Trophoblast cell (in vitro differentiated cells and primary cell): Measurements from ENCODE around the gene CYTH4.

Experiments used
- DNase-seq, 2 donors: peaks; one replicate each; pipeline ENCODE4 v3.0.0-alpha.2; 2016
- H2AFZ ChIP-seq: 2 replicates; pipeline ENCODE4 v1.6.1; 2013; ENCODE audit warnings: low read length, moderate library complexity, mild to moderate bottlenecking; ENCODE audit not compliant: insufficient read depth, poor library complexity
- H2AK5ac ChIP-seq: 2 replicates; pipeline ENCODE4 v1.6.1; 2013; ENCODE audit warnings: mild to moderate bottlenecking, low read length
- H2BK120ac ChIP-seq: 2 replicates; pipeline ENCODE4 v1.6.1; 2013; ENCODE audit warnings: low read length, mild to moderate bottlenecking, moderate library complexity; ENCODE audit not compliant: insufficient read depth, poor library complexity
- H2BK12ac ChIP-seq: 2 replicates; pipeline ENCODE4 v1.6.1; 2013; ENCODE audit warnings: mild to moderate bottlenecking, low read length, moderate library complexity
- H2BK5ac ChIP-seq: 2 replicates; pipeline ENCODE4 v1.6.1; 2013; ENCODE audit warnings: low read length, low read depth, moderate library complexity, mild to moderate bottlenecking; ENCODE audit not compliant: poor library complexity
- H3K14ac ChIP-seq: 2 replicates; pipeline ENCODE4 v1.6.1; 2013; ENCODE audit warnings: mild to moderate bottlenecking, low read length
- H3K18ac ChIP-seq: 2 replicates; pipeline ENCODE4 v1.6.1; 2013; ENCODE audit warnings: mild to moderate bottlenecking, low read length
- H3K23ac ChIP-seq: 2 replicates; pipeline ENCODE4 v1.6.1; 2013; ENCODE audit warnings: low read length
- H3K27ac ChIP-seq: 2 replicates; pipeline ENCODE4 v1.5.1; 2013; ENCODE audit warnings: low read depth, mild to moderate bottlenecking, inconsistent platforms, low read length, moderate library complexity
- H3K27me3 ChIP-seq: 2 replicates; pipeline ENCODE4 v1.6.1; 2013; ENCODE audit warnings: inconsistent platforms, mild to moderate bottlenecking, low read length, moderate library complexity; ENCODE audit not compliant: insufficient read depth
- H3K36me3 ChIP-seq, 2 experiments: 1 replicate in 1 of 2; 2 replicates in 1 of 2; pipeline ENCODE4 v1.6.1; 2013; ENCODE audit warnings: low read length in 2 of 2, mild to moderate bottlenecking in 2 of 2, moderate library complexity in 1 of 2; ENCODE audit not compliant: insufficient read depth in 2 of 2, control insufficient read depth in 1 of 2
- H3K4ac ChIP-seq: 2 replicates; pipeline ENCODE4 v1.6.1; 2013; ENCODE audit warnings: low read depth, mild to moderate bottlenecking, low read length, moderate library complexity
- H3K4me1 ChIP-seq, 2 experiments: 1 replicate in 1 of 2; 2 replicates in 1 of 2; pipeline ENCODE4 v1.6.1; 2013; ENCODE audit warnings: low read length in 2 of 2, mild to moderate bottlenecking in 2 of 2, moderate library complexity in 1 of 2; ENCODE audit not compliant: insufficient read depth in 2 of 2, control insufficient read depth in 1 of 2
- H3K4me2 ChIP-seq: 2 replicates; pipeline ENCODE4 v1.6.1; 2013; ENCODE audit warnings: inconsistent platforms, mild to moderate bottlenecking, low read length, moderate library complexity
- H3K4me3 ChIP-seq: 2 replicates; pipeline ENCODE4 v1.5.1; 2013; ENCODE audit warnings: mild to moderate bottlenecking, low read depth, low read length, inconsistent platforms
- H3K79me1 ChIP-seq: one replicate; pipeline ENCODE4 v1.6.1; 2013; ENCODE audit warnings: low read length
- H3K79me2 ChIP-seq: 2 replicates; pipeline ENCODE4 v1.6.1; 2013; ENCODE audit warnings: low read length, mild to moderate bottlenecking; ENCODE audit not compliant: control insufficient read depth, insufficient read depth, poor library complexity
- H3K9ac ChIP-seq: 2 replicates; pipeline ENCODE4 v1.6.1; 2013; ENCODE audit warnings: mild to moderate bottlenecking, low read length
- H3K9me3 ChIP-seq: 2 replicates; pipeline ENCODE4 v1.6.1; 2013; ENCODE audit warnings: low read depth, mild to moderate bottlenecking, control low read depth, inconsistent platforms, low read length; ENCODE audit not compliant: insufficient read depth
- H4K12ac ChIP-seq: 2 replicates; pipeline ENCODE4 v1.6.1; 2013; ENCODE audit warnings: low read depth, mild to moderate bottlenecking, low read length, moderate library complexity
- H4K8ac ChIP-seq: 2 replicates; pipeline ENCODE4 v1.6.1; 2013; ENCODE audit warnings: low read depth, mild to moderate bottlenecking, low read length, moderate library complexity
- H4K91ac ChIP-seq: one replicate; pipeline ENCODE4 v1.6.1; 2013; ENCODE audit warnings: low read depth, mild to moderate bottlenecking, low read length, moderate library complexity
- WGBS: extraction: QIAGEN DNeasy Blood & Tissue Kit; methylation state at CpG from one replicate; pipeline ENCODE4 v1.1.7; 2013; ENCODE audit warnings: missing lambda C conversion rate; ENCODE audit not compliant: insufficient read length, insufficient coverage; ENCODE audit errors: extremely low coverage; 5-methylcytosine and 5-hydroxymethylcytosine counted together

The CYTH4 gene

GRCh38 chr22:37267661-37268413, 14.5 kb upstream of the CYTH4 start:
- H4K12ac ChIP-seq: no peak overlapping the region
- H2BK120ac ChIP-seq: no peak overlapping the region
- no peaks in the 10 kb centered on the region for H3K27me3 ChIP-seq

GRCh38 chr22:37269936-37270678, 12.2 kb upstream of the CYTH4 start:
- H3K27me3 ChIP-seq: no peaks in the 10 kb centered on the region
- no peak overlapping the region for H3K27ac ChIP-seq
- H3K4ac ChIP-seq: no peak overlapping the region
- H3K79me1 ChIP-seq: no peaks in the 10 kb centered on the region
- H2AK5ac ChIP-seq: no peak overlapping the region
- H3K4me2 ChIP-seq: no peak overlapping the region
- no peak overlapping the region for H4K8ac ChIP-seq
- H2BK5ac ChIP-seq: no peak overlapping the region
- H2BK120ac ChIP-seq: no peak overlapping the region
- peaks cover 0 to 2% of the 10 kb centered on the region in 2 experiments for H3K4me1 ChIP-seq
- no peak overlapping the region for H3K9ac ChIP-seq
- H4K91ac ChIP-seq: no peak overlapping the region
- no peak overlapping the region for H3K14ac ChIP-seq
- no peak overlapping the region for H3K18ac ChIP-seq
- no peak overlapping the region for H3K4me3 ChIP-seq
- no CpG with 5 or more reads among the region's 8 CpGs for WGBS
- H2AFZ ChIP-seq: no peak overlapping the region
- no peaks in the 10 kb centered on the region for H3K9me3 ChIP-seq
- H4K12ac ChIP-seq: no peak overlapping the region
- H3K79me2 ChIP-seq: no peaks in the 10 kb centered on the region
- H3K23ac ChIP-seq: no peak overlapping the region
- DNase-seq: no peak
- no peak overlapping the region for H2BK12ac ChIP-seq
- no peaks in the 10 kb centered on the region for H3K36me3 ChIP-seq

More at GRCh38 chr22:37267661-37268413, 14.5 kb upstream of the CYTH4 start:
- Histone ChIP-seq H3K23ac (no peak overlapping the region), H2BK12ac (no peak overlapping the region), H4K8ac (no peak overlapping the region), H3K9me3 (peaks cover 10% of the 10 kb centered on the region), H3K79me1 (no peaks in the 10 kb centered on the region), H3K18ac (no peak overlapping the region), H2BK5ac (no peak overlapping the region), H3K4me1 (no peaks in the 10 kb centered on the region), H3K14ac (no peak overlapping the region), H2AK5ac (no peak overlapping the region), H3K4me3 (no peak overlapping the region), H3K4ac (no peak overlapping the region), H2AFZ (peak overlapping the region; percentile 17), H3K9ac (no peak overlapping the region), H3K27ac (no peak overlapping the region), H3K4me2 (no peak overlapping the region), H3K36me3 (no peaks in the 10 kb centered on the region), H3K79me2 (no peaks in the 10 kb centered on the region), H4K91ac (no peak overlapping the region)
- WGBS: no CpG with 5 or more reads among the region's 11 CpGs
- peak in 1 of 2 donors; percentile 26 for DNase-seq

GRCh38 chr22:37270928-37271650, 11.2 kb upstream of the CYTH4 start:
- Histone ChIP-seq H3K27ac (no peak overlapping the region), H3K79me1 (no peaks in the 10 kb centered on the region), H3K9me3 (no peaks in the 10 kb centered on the region), H2AK5ac (no peak overlapping the region), H3K4me1 (peaks cover 0 to 2% of the 10 kb centered on the region in 2 experiments), H2BK12ac (no peak overlapping the region), H4K91ac (no peak overlapping the region), H3K79me2 (no peaks in the 10 kb centered on the region), H3K4ac (no peak overlapping the region), H2BK5ac (no peak overlapping the region), H3K23ac (no peak overlapping the region), H3K14ac (no peak overlapping the region), H3K27me3 (no peaks in the 10 kb centered on the region), H2AFZ (no peak overlapping the region), H2BK120ac (no peak overlapping the region), H3K36me3 (no peaks in the 10 kb centered on the region), H4K8ac (no peak overlapping the region), H3K18ac (no peak overlapping the region), H3K9ac (no peak overlapping the region), H3K4me2 (no peak overlapping the region), H3K4me3 (no peak overlapping the region), H4K12ac (no peak overlapping the region)
- peak in 1 of 2 donors; percentile 38 for DNase-seq
- WGBS: no CpG with 5 or more reads among the region's 8 CpGs

- H3K27me3 ChIP-seq: no peaks in the 10 kb centered on the region
- no peak overlapping the region for H3K18ac ChIP-seq
- no peak overlapping the region for H4K8ac ChIP-seq
- no CpG with 5 or more reads among the region's 17 CpGs for WGBS
- no peak overlapping the region for H3K14ac ChIP-seq
- no peaks in the 10 kb centered on the region for H3K79me1 ChIP-seq
- no peak overlapping the region for H3K4me2 ChIP-seq
- H3K79me2 ChIP-seq: no peaks in the 10 kb centered on the region
- no peak overlapping the region for H3K4me3 ChIP-seq
- no peak overlapping the region for H3K23ac ChIP-seq
- H3K4ac ChIP-seq: no peak overlapping the region
- peak in 1 of 2 donors; percentile 10 for DNase-seq
- H2BK120ac ChIP-seq: no peak overlapping the region
- H3K9me3 ChIP-seq: no peaks in the 10 kb centered on the region
- H4K12ac ChIP-seq: no peak overlapping the region
- H2AK5ac ChIP-seq: no peak overlapping the region
- H4K91ac ChIP-seq: no peak overlapping the region
- no peak overlapping the region for H2BK12ac ChIP-seq
- no peak overlapping the region for H3K9ac ChIP-seq
- no peak overlapping the region for H3K27ac ChIP-seq
- H2BK5ac ChIP-seq: no peak overlapping the region
- peaks cover 0 to 2% of the 10 kb centered on the region in 2 experiments for H3K4me1 ChIP-seq
- no peaks in the 10 kb centered on the region for H3K36me3 ChIP-seq
- no peak overlapping the region for H2AFZ ChIP-seq
Measured at GRCh38 chr22:37273126-37273845, 9.0 kb upstream of the CYTH4 start.
